ENCODE measurements around the gene CLHC1.
"Not testable (repeated sequence)": the region's sequence is repeated elsewhere in the genome, so short reads cannot be mapped to it uniquely, and the experiment has no call there.

CLHC1 gene

GRCh38 chr2:55232863-55233657, 967 bp upstream of the CLHC1 start:
- no peak for DNase-seq (ENCODE audit: low read depth in 2 of 2)

- DNase-seq (ENCODE audit: low read depth in 2 of 2) = no peak
Observed at GRCh38 chr2:55231546-55232083, 478 bp downstream of the CLHC1 start.

DNA sequence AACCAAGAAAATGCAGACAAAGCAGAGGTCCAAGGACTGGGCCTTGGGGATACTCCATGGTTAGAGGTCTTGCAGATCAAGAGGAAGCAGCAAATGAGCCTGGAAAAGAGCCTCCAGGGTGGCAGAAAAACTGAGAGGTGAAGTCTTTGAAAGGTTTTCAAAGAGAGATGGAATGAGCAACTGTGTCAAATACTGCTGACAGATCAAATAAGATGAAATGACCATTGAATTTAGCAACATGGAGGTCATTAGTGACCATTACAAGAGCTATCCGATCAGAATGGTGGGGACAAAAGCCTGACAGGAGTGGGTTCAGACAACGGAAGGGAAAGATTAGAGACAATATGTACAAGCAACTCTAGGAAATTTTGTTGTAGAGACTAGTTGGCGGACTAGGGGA, 1.5 kb downstream of the CLHC1 start:
- no peak for DNase-seq (ENCODE audit: low read depth in 2 of 2)

GRCh38 chr2:55229221-55229620, 2.9 kb downstream of the CLHC1 start:
- DNase-seq (ENCODE audit: low read depth in 2 of 2) = no peak

- DNase-seq (ENCODE audit: low read depth in 2 of 2) = no peak
Observed at GRCh38 chr2:55228226-55228563, 3.9 kb downstream of the CLHC1 start.

GRCh38 chr2:55227437-55228225, 4.5 kb downstream of the CLHC1 start:
- not testable (repeated sequence) for DNase-seq (ENCODE audit: low read depth in 2 of 2)

DNA sequence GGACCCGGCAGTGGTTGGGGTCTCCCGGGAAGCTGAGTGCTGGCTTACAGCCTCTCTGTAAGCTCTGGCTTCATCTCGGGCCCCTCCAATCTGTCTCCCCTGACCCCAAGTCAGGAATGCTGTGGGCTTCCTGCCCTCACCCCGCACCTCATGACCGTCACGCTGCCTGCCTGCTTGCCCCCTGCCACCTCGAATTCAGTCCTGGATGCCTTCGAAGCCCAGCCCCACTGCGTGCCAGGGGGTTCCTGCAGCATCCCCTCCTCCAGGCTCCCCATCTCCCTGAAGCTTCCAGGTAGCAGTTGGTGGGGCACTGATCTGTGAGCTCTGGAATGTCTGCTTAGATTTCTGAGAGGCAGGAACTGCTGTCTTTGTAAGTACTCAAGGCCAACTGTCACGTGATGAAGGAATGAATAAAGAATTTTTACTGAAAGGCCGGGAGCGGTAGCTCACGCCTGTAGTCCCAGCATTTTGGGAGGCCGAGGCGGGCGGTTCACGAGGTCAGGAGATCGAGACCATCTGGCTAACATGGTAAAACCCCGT, 6.5 kb downstream of the CLHC1 start:
- DNase-seq (ENCODE audit: low read depth in 2 of 2) = no peak

- DNase-seq (ENCODE audit: low read depth in 2 of 2) = no peak
Observed at GRCh38 chr2:55224761-55225261, 7.3 kb downstream of the CLHC1 start.

- no peak for DNase-seq (ENCODE audit: low read depth in 2 of 2)
Observed at GRCh38 chr2:55223958-55224760, 7.9 kb downstream of the CLHC1 start.

DNA sequence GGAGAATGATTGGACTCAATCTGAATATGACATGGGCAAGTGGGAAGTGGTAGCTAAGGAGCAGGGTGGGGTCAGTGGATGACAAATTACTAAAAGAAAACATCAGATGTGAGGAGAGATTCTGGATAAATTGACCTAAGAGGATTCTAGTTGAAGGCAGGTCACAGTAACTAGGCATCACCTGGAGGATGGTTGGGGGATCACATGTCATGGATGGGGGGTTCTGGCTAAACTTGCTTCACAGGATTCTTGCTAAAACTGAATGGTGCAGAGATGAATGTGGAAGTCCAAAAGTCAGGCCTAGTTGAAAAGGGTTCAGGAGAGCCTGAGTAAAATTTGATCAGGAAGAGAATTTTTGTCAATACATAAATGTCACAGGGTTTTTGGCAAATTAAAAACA, 18.3 kb downstream of the CLHC1 start:
- no peak for DNase-seq (ENCODE audit: low read depth in 2 of 2)

DNA sequence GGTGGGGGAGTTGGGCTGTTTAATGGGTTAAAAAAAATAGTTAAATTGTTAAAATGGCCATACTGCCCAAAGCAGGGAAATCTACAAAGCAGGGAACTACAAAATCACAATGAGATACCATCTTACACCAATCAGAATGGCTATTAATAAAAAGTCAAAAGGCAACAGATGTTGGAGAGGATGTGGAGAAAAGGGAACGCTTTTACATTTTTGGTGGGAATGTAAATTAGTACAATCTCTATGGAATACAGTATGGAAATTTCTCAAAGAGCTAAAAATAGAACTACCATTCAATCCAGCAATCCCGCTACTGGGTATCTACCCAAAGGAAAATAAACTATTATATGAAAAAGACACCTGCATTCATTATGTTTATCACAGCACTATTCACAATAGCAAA, 27.1 kb downstream of the CLHC1 start:
- DNase-seq (ENCODE audit: low read depth in 2 of 2) = no peak

DNA sequence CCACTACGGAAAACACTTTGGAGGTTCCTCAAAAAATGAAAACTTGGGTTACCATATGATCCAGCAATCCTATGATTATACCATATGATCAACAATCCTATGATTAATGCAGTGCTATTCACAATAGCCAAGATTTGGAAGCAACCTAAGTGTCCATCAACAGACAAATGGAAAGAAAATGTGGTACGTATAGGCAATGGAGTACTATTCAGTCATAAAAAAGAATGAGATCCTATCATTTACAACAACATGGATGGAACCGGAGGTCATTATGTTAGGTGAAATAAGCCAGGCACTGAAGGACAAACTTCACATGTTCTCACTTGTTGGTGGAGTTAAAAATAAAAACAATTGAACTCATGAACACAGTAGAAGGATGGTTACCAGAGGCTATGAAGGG, 27.6 kb downstream of the CLHC1 start:
- DNase-seq (ENCODE audit: low read depth in 2 of 2) = no peak

GRCh38 chr2:55200416-55200815, 31.7 kb downstream of the CLHC1 start:
- DNase-seq (ENCODE audit: low read depth in 2 of 2) = no peak

- no peak for DNase-seq (ENCODE audit: low read depth in 2 of 2)
Observed at GRCh38 chr2:55196526-55196925, 35.6 kb downstream of the CLHC1 start.

GRCh38 chr2:55191888-55192287, 40.2 kb downstream of the CLHC1 start:
- not testable (repeated sequence) for DNase-seq (ENCODE audit: low read depth in 2 of 2)

DNA sequence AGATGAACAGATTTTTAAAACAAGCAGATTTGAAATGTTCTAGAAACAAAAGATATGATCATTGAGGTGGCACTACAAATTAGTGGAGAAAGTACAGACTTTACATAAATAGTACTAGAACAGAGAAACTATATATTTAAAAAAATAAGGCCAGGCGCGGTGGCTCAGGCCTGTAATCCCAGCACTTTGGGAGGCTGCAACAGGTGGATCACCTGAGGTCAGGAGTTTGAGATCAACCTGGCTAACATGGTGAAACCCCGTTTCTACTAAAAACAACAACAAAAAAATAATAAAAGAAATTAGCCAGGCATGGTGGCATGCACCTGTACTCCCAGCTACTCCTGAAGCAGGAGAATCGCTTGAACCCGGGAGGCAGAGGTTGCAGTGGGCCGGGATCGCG, 45.3 kb downstream of the CLHC1 start:
- not testable (repeated sequence) for DNase-seq (ENCODE audit: low read depth in 2 of 2)

GRCh38 chr2:55180374-55180773, 51.7 kb downstream of the CLHC1 start:
- no peak for DNase-seq (ENCODE audit: low read depth in 2 of 2)

- no peak for DNase-seq (ENCODE audit: low read depth in 2 of 2)
Observed at GRCh38 chr2:55176094-55176415, 56.0 kb downstream of the CLHC1 start.

- peak; percentile 41 to 47 for DNase-seq (ENCODE audit: low read depth in 2 of 2)
Observed at GRCh38 chr2:55175254-55176093, 56.6 kb downstream of the CLHC1 start.

GRCh38 chr2:55173438-55174054, 58.5 kb downstream of the CLHC1 start:
- no peak for DNase-seq (ENCODE audit: low read depth in 2 of 2)
